Pons (tissue), 1 donor: ENCODE measurements around the gene KCNH4.

ENCODE experiments used
- DNase-seq: peaks from one replicate; pipeline ENCODE4 v3.0.0-alpha.2; 2016; ENCODE audit warnings: low spot score

KCNH4 gene

GRCh38 chr17:42117397-42118125 lies 63.4 kb downstream of the KCNH4 start:
- no peak for DNase-seq

- peak; percentile 83 for DNase-seq
Observed at GRCh38 chr17:42116705-42117396, 64.1 kb downstream of the KCNH4 start.

- no peak for DNase-seq
Observed at GRCh38 chr17:42114118-42114517, 66.8 kb downstream of the KCNH4 start.

GRCh38 chr17:42113293-42114069 lies 67.5 kb downstream of the KCNH4 start:
- DNase-seq, result no peak

- DNase-seq, result peak; percentile 75
Observed at GRCh38 chr17:42112552-42113176, 68.3 kb downstream of the KCNH4 start, which contains the start of gene DHX58. DHX58 (minus strand) TSS chr17:42112714; CDS start chr17:42111892, 822 bp downstream.

GRCh38 chr17:42111871-42112551 lies 68.9 kb downstream of the KCNH4 start:
- DNase-seq, result peak; percentile 29

- DNase-seq, result no peak
Observed at GRCh38 chr17:42111265-42111636, 69.7 kb downstream of the KCNH4 start.

GRCh38 chr17:42110301-42111264 lies 70.4 kb downstream of the KCNH4 start:
- no peak for DNase-seq

- no peak for DNase-seq
Observed at GRCh38 chr17:42109086-42109485, 71.9 kb downstream of the KCNH4 start.

- DNase-seq, result peak; percentile 29
Observed at GRCh38 chr17:42107597-42108576, 73.1 kb downstream of the KCNH4 start.

GRCh38 chr17:42107124-42107523 lies 73.8 kb downstream of the KCNH4 start:
- DNase-seq, result no peak
